SJCRH30 (cell line): ENCODE measurements around the gene CCDC107. TPM values are rescaled to one million over a fixed set of nuclear protein-coding genes. Genes with fewer than 3 reads are reported as not detected.
"Not testable (repeated sequence)": the region's sequence is repeated elsewhere in the genome, so short reads cannot be mapped to it uniquely, and the experiment has no call there.

Experiments used
- DNase-seq, 2 experiments: peaks; one replicate each; pipeline ENCODE4 v3.0.0-alpha.2; 2015 to 2020
- H3K27ac ChIP-seq: fragments of 250-450 bp; sonication (Bioruptor Pico); 2 replicates; pipeline ENCODE4 v1.5.1; 2020; ENCODE audit warnings: mild to moderate bottlenecking, moderate library complexity
- H3K27me3 ChIP-seq: fragments of 250-450 bp; sonication (Bioruptor Pico); 2 replicates; pipeline ENCODE4 v1.5.1; 2020; ENCODE audit warnings: mild to moderate bottlenecking, moderate library complexity
- H3K36me3 ChIP-seq: fragments of 250-450 bp; sonication (Bioruptor Pico); 2 replicates; pipeline ENCODE4 v1.5.1; 2020; ENCODE audit warnings: mild to moderate bottlenecking, moderate library complexity
- H3K4me1 ChIP-seq: fragments of 250-450 bp; sonication (Bioruptor Pico); 2 replicates; pipeline ENCODE4 v1.5.1; 2020; ENCODE audit warnings: mild to moderate bottlenecking, moderate library complexity
- H3K4me3 ChIP-seq: fragments of 250-450 bp; sonication (Bioruptor Pico); 2 replicates; pipeline ENCODE4 v1.5.1; 2020; ENCODE audit warnings: mild to moderate bottlenecking, moderate library complexity
- H3K9me3 ChIP-seq: fragments of 250-450 bp; sonication (Bioruptor Pico); replicated peaks from 2 replicates; pipeline ENCODE4 v1.5.1; 2020; ENCODE audit warnings: mild to moderate bottlenecking, moderate library complexity
- total RNA-seq: library from RNA; depleted of rRNA; stranded (reverse); fragments of >200 nt; shearing (Covaris generic); gene quantifications from 2 replicates; pipeline ENCODE4 v1.2.3, GENCODE V29; 2014

CCDC107 gene
- total RNA-seq, 1 experiment from 2014 or later: 6.6 TPM

GRCh38 chr9:35627575-35627974 is 30.5 kb upstream of the CCDC107 start:
- H3K4me3 ChIP-seq: no peak overlapping the region
- no peaks in the 10 kb centered on the region for H3K27me3 ChIP-seq
- no peak overlapping the region for H3K27ac ChIP-seq
- H3K4me1 ChIP-seq: no peaks in the 10 kb centered on the region
- DNase-seq: no peak
- H3K36me3 ChIP-seq: no peaks in the 10 kb centered on the region
- H3K9me3 ChIP-seq: no peaks in the 10 kb centered on the region

GRCh38 chr9:35628389-35628991 is 29.6 kb upstream of the CCDC107 start:
- H3K4me1 ChIP-seq: no peaks in the 10 kb centered on the region
- H3K27me3 ChIP-seq: no peaks in the 10 kb centered on the region
- DNase-seq: no peak
- no peaks in the 10 kb centered on the region for H3K9me3 ChIP-seq
- H3K4me3 ChIP-seq: no peak overlapping the region
- H3K27ac ChIP-seq: no peak overlapping the region
- no peaks in the 10 kb centered on the region for H3K36me3 ChIP-seq

GRCh38 chr9:35629597-35629996 is 28.5 kb upstream of the CCDC107 start:
- H3K27ac ChIP-seq: no peak overlapping the region
- H3K4me1 ChIP-seq: no peaks in the 10 kb centered on the region
- H3K36me3 ChIP-seq: no peaks in the 10 kb centered on the region
- H3K27me3 ChIP-seq: no peaks in the 10 kb centered on the region
- DNase-seq: no peak
- H3K4me3 ChIP-seq: no peak overlapping the region
- H3K9me3 ChIP-seq: no peaks in the 10 kb centered on the region

- H3K4me3 ChIP-seq: no peak overlapping the region
- no peaks in the 10 kb centered on the region for H3K9me3 ChIP-seq
- H3K27ac ChIP-seq: no peak overlapping the region
- H3K27me3 ChIP-seq: no peaks in the 10 kb centered on the region
- no peak for DNase-seq
- H3K4me1 ChIP-seq: no peaks in the 10 kb centered on the region
- H3K36me3 ChIP-seq: no peaks in the 10 kb centered on the region
Measured at GRCh38 chr9:35635730-35636129, 22.4 kb upstream of the CCDC107 start.

- DNase-seq: no peak
- Histone ChIP-seq H3K36me3 (no peaks in the 10 kb centered on the region), H3K4me3 (no peak overlapping the region), H3K27me3 (no peaks in the 10 kb centered on the region), H3K4me1 (no peaks in the 10 kb centered on the region), H3K9me3 (no peaks in the 10 kb centered on the region), H3K27ac (no peak overlapping the region)
Measured at GRCh38 chr9:35636135-35636876, 21.8 kb upstream of the CCDC107 start.

- not testable (repeated sequence) for DNase-seq, H3K9me3 ChIP-seq, H3K4me1 ChIP-seq, H3K4me3 ChIP-seq, H3K36me3 ChIP-seq, H3K27ac ChIP-seq, H3K27me3 ChIP-seq
Measured at GRCh38 chr9:35636877-35637246, 21.2 kb upstream of the CCDC107 start.

- H3K4me1 ChIP-seq: not testable (repeated sequence)
Measured at GRCh38 chr9:35637427-35637955, 20.6 kb upstream of the CCDC107 start.

GRCh38 chr9:35638751-35639150 is 19.3 kb upstream of the CCDC107 start:
- not testable (repeated sequence) for H3K27ac ChIP-seq, DNase-seq, H3K9me3 ChIP-seq, H3K4me3 ChIP-seq, H3K36me3 ChIP-seq, H3K4me1 ChIP-seq, H3K27me3 ChIP-seq

More at GRCh38 chr9:35637427-35637955, 20.6 kb upstream of the CCDC107 start:
- not testable (repeated sequence) for H3K9me3 ChIP-seq, DNase-seq, H3K36me3 ChIP-seq, H3K27me3 ChIP-seq, H3K27ac ChIP-seq, H3K4me3 ChIP-seq

GRCh38 chr9:35639225-35639624 is 18.9 kb upstream of the CCDC107 start:
- not testable (repeated sequence) for DNase-seq, H3K4me3 ChIP-seq

GRCh38 chr9:35639631-35640030 is 18.5 kb upstream of the CCDC107 start:
- no peak overlapping the region for H3K4me3 ChIP-seq
- no peak overlapping the region for H3K27ac ChIP-seq
- no peak for DNase-seq
- no peaks in the 10 kb centered on the region for H3K36me3 ChIP-seq
- H3K4me1 ChIP-seq: no peaks in the 10 kb centered on the region
- no peaks in the 10 kb centered on the region for H3K27me3 ChIP-seq
- H3K9me3 ChIP-seq: no peaks in the 10 kb centered on the region

More at GRCh38 chr9:35639225-35639624, 18.9 kb upstream of the CCDC107 start:
- H3K9me3 ChIP-seq, H3K4me1 ChIP-seq, H3K27ac ChIP-seq, H3K27me3 ChIP-seq, H3K36me3 ChIP-seq: not testable (repeated sequence)

GRCh38 chr9:35640431-35640830 is 17.7 kb upstream of the CCDC107 start:
- DNase-seq, H3K9me3 ChIP-seq, H3K4me3 ChIP-seq, H3K27ac ChIP-seq, H3K4me1 ChIP-seq, H3K27me3 ChIP-seq, H3K36me3 ChIP-seq: not testable (repeated sequence)

GRCh38 chr9:35641478-35641877 is 16.6 kb upstream of the CCDC107 start:
- not testable (repeated sequence) for H3K9me3 ChIP-seq, H3K4me1 ChIP-seq, H3K36me3 ChIP-seq, H3K27me3 ChIP-seq, DNase-seq, H3K4me3 ChIP-seq, H3K27ac ChIP-seq

GRCh38 chr9:35643046-35643445 is 15.0 kb upstream of the CCDC107 start:
- H3K36me3 ChIP-seq: no peaks in the 10 kb centered on the region
- DNase-seq: no peak
- no peaks in the 10 kb centered on the region for H3K27me3 ChIP-seq
- H3K9me3 ChIP-seq: no peaks in the 10 kb centered on the region
- no peaks in the 10 kb centered on the region for H3K4me1 ChIP-seq
- H3K27ac ChIP-seq: no peak overlapping the region
- H3K4me3 ChIP-seq: no peak overlapping the region

GRCh38 chr9:35645736-35646135 is 12.4 kb upstream of the CCDC107 start:
- not testable (repeated sequence) for H3K4me1 ChIP-seq, DNase-seq, H3K9me3 ChIP-seq, H3K27me3 ChIP-seq, H3K36me3 ChIP-seq
- H3K27ac ChIP-seq: peak overlapping the region; percentile 37
- peak overlapping the region; percentile 65 for H3K4me3 ChIP-seq

- peak overlapping the region; percentile 37 for H3K27ac ChIP-seq
- no peaks in the 10 kb centered on the region for H3K9me3 ChIP-seq
- H3K27me3 ChIP-seq: no peaks in the 10 kb centered on the region
- H3K4me3 ChIP-seq: peak overlapping the region; percentile 65
- no peaks in the 10 kb centered on the region for H3K4me1 ChIP-seq
- DNase-seq: peak; percentile 49 to 66
- H3K36me3 ChIP-seq: no peaks in the 10 kb centered on the region
Measured at GRCh38 chr9:35646153-35646532, 11.9 kb upstream of the CCDC107 start.
